ENCODE data around the gene TSPAN9. TPM values are rescaled to one million over a fixed set of nuclear protein-coding genes. Genes with fewer than 3 reads are reported as not detected.

Gene TSPAN9
- total RNA-seq, 1 donor from 2014 or later: 23.8 TPM

- no peak overlapping the region for H3K27ac Mint-ChIP-seq (ENCODE audit: unreplicated experiment)
- TF ChIP-seq CTCF (conservative IDR thresholded peaks at IDR 0.05): no peak
- peaks cover 27% of the 10 kb centered on the region for H3K4me1 Mint-ChIP-seq
- H3K4me3 Mint-ChIP-seq: no peak overlapping the region
- H3K36me3 Mint-ChIP-seq (ENCODE audit: low read depth): no peaks in the 10 kb centered on the region
- H3K27me3 Mint-ChIP-seq (ENCODE audit: low read depth): no peaks in the 10 kb centered on the region
- DNase-seq (ENCODE audit: low read depth, low spot score): no peak
- no peaks in the 10 kb centered on the region for H3K9me3 Mint-ChIP-seq
Observed at GRCh38 chr12:3220382-3221321, 143.5 kb downstream of the TSPAN9 start.

- Mint-ChIP-seq H3K36me3 (ENCODE audit: low read depth) (no peaks in the 10 kb centered on the region), H3K4me3 (no peak overlapping the region), H3K9me3 (no peaks in the 10 kb centered on the region), H3K27me3 (ENCODE audit: low read depth) (no peaks in the 10 kb centered on the region), H3K27ac (ENCODE audit: unreplicated experiment) (no peak overlapping the region), H3K4me1 (peaks cover 34% of the 10 kb centered on the region)
- TF ChIP-seq CTCF (conservative IDR thresholded peaks at IDR 0.05): no peak
- DNase-seq (ENCODE audit: low read depth, low spot score): no peak
Observed at GRCh38 chr12:3222306-3222705, 145.1 kb downstream of the TSPAN9 start.

GRCh38 chr12:3222979-3223378 is 145.8 kb downstream of the TSPAN9 start:
- H3K27ac Mint-ChIP-seq (ENCODE audit: unreplicated experiment): no peak overlapping the region
- H3K36me3 Mint-ChIP-seq (ENCODE audit: low read depth): no peaks in the 10 kb centered on the region
- TF ChIP-seq CTCF (conservative IDR thresholded peaks at IDR 0.05): no peak
- no peak for DNase-seq (ENCODE audit: low read depth, low spot score)
- no peak overlapping the region for H3K4me3 Mint-ChIP-seq
- H3K9me3 Mint-ChIP-seq: no peaks in the 10 kb centered on the region
- no peaks in the 10 kb centered on the region for H3K27me3 Mint-ChIP-seq (ENCODE audit: low read depth)
- H3K4me1 Mint-ChIP-seq: peaks cover 30% of the 10 kb centered on the region

- DNase-seq (ENCODE audit: low read depth, low spot score): no peak
- Mint-ChIP-seq H3K4me1 (peaks cover 22% of the 10 kb centered on the region), H3K36me3 (ENCODE audit: low read depth) (no peaks in the 10 kb centered on the region), H3K27me3 (ENCODE audit: low read depth) (no peaks in the 10 kb centered on the region), H3K27ac (ENCODE audit: unreplicated experiment) (peak overlapping the region; percentile 64), H3K4me3 (no peak overlapping the region), H3K9me3 (no peaks in the 10 kb centered on the region)
- TF ChIP-seq CTCF (conservative IDR thresholded peaks at IDR 0.05): no peak
Observed at GRCh38 chr12:3223601-3224529, 146.7 kb downstream of the TSPAN9 start.

GRCh38 chr12:3224530-3224903 is 147.3 kb downstream of the TSPAN9 start:
- Mint-ChIP-seq H3K9me3 (no peaks in the 10 kb centered on the region), H3K27ac (ENCODE audit: unreplicated experiment) (no peak overlapping the region), H3K4me1 (peaks cover 17% of the 10 kb centered on the region), H3K4me3 (no peak overlapping the region), H3K27me3 (ENCODE audit: low read depth) (no peaks in the 10 kb centered on the region), H3K36me3 (ENCODE audit: low read depth) (no peaks in the 10 kb centered on the region)
- TF ChIP-seq CTCF (conservative IDR thresholded peaks at IDR 0.05): no peak
- no peak for DNase-seq (ENCODE audit: low read depth, low spot score)

Measured in neural crest cell (in vitro differentiated cells).